Measurements from ENCODE around the gene REN.

- TF ChIP-seq EZH2 (IDR thresholded peaks at IDR 0.05) (no peak), POLR2AphosphoS5 (IDR thresholded peaks at IDR 0.05; ENCODE audit: borderline replicate concordance, low read depth, low read length) (no peak), FOXP2 (optimal IDR thresholded peaks at IDR 0.05; ENCODE audit: control extremely low read depth, extremely low read length, insufficient read depth) (no peak)
Measured at GRCh38 chr1:204113896-204114295, 52.2 kb downstream of the REN start.
